H9 (cell line): ENCODE data around the gene GNPAT. TPM values are rescaled to one million over a fixed set of nuclear protein-coding genes. Genes with fewer than 3 reads are reported as not detected.

Experiments used
- DNase-seq: peaks from one replicate; pipeline ENCODE4 v3.0.0-alpha.2; 2017
- H2AFZ ChIP-seq: one replicate; pipeline ENCODE4 v1.6.1; 2013; ENCODE audit warnings: mild to moderate bottlenecking, low read length, control low read depth, moderate library complexity
- H2AK5ac ChIP-seq: 2 replicates; pipeline ENCODE4 v1.6.1; 2013; ENCODE audit warnings: low read length, control low read depth, mixed read lengths; ENCODE audit not compliant: insufficient read length
- H2BK120ac ChIP-seq: one replicate; pipeline ENCODE4 v1.6.1; 2013; ENCODE audit warnings: low read depth, mild to moderate bottlenecking, low read length, control low read depth, inconsistent platforms; ENCODE audit not compliant: poor library complexity, severe bottlenecking
- H2BK12ac ChIP-seq: 2 replicates; pipeline ENCODE4 v1.6.1; 2013; ENCODE audit warnings: low read length, control low read depth, mixed read lengths, low read depth; ENCODE audit not compliant: insufficient read length
- H2BK15ac ChIP-seq: 2 replicates; pipeline ENCODE4 v1.6.1; 2013; ENCODE audit warnings: low read depth, low read length, control low read depth
- H2BK20ac ChIP-seq: one replicate; pipeline ENCODE4 v1.6.1; 2013; ENCODE audit warnings: low read depth, mild to moderate bottlenecking, low read length, control low read depth, inconsistent platforms; ENCODE audit not compliant: poor library complexity, severe bottlenecking
- H2BK5ac ChIP-seq: 2 replicates; pipeline ENCODE4 v1.6.1; 2013; ENCODE audit warnings: low read length, control low read depth, mixed read lengths; ENCODE audit not compliant: insufficient read length
- H3K14ac ChIP-seq: 2 replicates; pipeline ENCODE4 v1.6.1; 2013; ENCODE audit warnings: low read length, control low read depth; ENCODE audit not compliant: insufficient read depth
- H3K18ac ChIP-seq: 2 replicates; pipeline ENCODE4 v1.6.1; 2013; ENCODE audit warnings: low read depth, mild to moderate bottlenecking, mixed read lengths, low read length, control low read depth; ENCODE audit not compliant: insufficient read length
- H3K23ac ChIP-seq: 2 replicates; pipeline ENCODE4 v1.6.1; 2013; ENCODE audit warnings: low read length, control low read depth, mixed read lengths, low read depth; ENCODE audit not compliant: insufficient read length
- H3K23me2 ChIP-seq: 2 replicates; pipeline ENCODE4 v1.6.1; 2013; ENCODE audit warnings: low read depth, mild to moderate bottlenecking, mixed read lengths, low read length, control low read depth; ENCODE audit not compliant: insufficient read length, poor library complexity, severe bottlenecking
- H3K27ac ChIP-seq: 2 replicates; pipeline ENCODE4 v1.5.1; 2013; ENCODE audit warnings: low read length, control low read depth, mixed read lengths, low read depth; ENCODE audit not compliant: insufficient read length
- H3K27me3 ChIP-seq: 2 replicates; pipeline ENCODE4 v1.6.1; 2013; ENCODE audit warnings: low read length, control low read depth, inconsistent platforms; ENCODE audit not compliant: insufficient read depth
- H3K4ac ChIP-seq: 2 replicates; pipeline ENCODE4 v1.6.1; 2013; ENCODE audit warnings: low read depth, mild to moderate bottlenecking, control low read depth, inconsistent platforms, low read length, moderate library complexity
- H3K4me1 ChIP-seq: 2 replicates; pipeline ENCODE4 v1.6.1; 2013; ENCODE audit warnings: low read length, control low read depth, inconsistent platforms; ENCODE audit not compliant: insufficient read depth
- H3K4me2 ChIP-seq: 2 replicates; pipeline ENCODE4 v1.6.1; 2013; ENCODE audit warnings: low read length, control low read depth, mixed read lengths; ENCODE audit not compliant: insufficient read length, insufficient read depth
- H3K56ac ChIP-seq: 2 replicates; pipeline ENCODE4 v1.6.1; 2013; ENCODE audit warnings: low read depth, mild to moderate bottlenecking, mixed read lengths, low read length, control low read depth; ENCODE audit not compliant: insufficient read length
- H3K79me1 ChIP-seq: 2 replicates; pipeline ENCODE4 v1.6.1; 2013; ENCODE audit warnings: low read depth, mild to moderate bottlenecking, moderate library complexity, low read length, control low read depth, inconsistent platforms; ENCODE audit not compliant: insufficient read depth, poor library complexity, severe bottlenecking
- H3K79me2 ChIP-seq: 2 replicates; pipeline ENCODE4 v1.6.1; 2013; ENCODE audit warnings: low read length, control low read depth, inconsistent platforms; ENCODE audit not compliant: insufficient read depth
- H3K9ac ChIP-seq: 2 replicates; pipeline ENCODE4 v1.6.1; 2013; ENCODE audit warnings: low read length, control low read depth, mixed read lengths; ENCODE audit not compliant: insufficient read length; ENCODE audit errors: extremely low read depth
- H3K9me3 ChIP-seq: one replicate; pipeline ENCODE4 v1.6.1; 2013; ENCODE audit warnings: low read depth, low read length, inconsistent platforms; ENCODE audit not compliant: control insufficient read depth
- H3T11ph ChIP-seq: one replicate; pipeline ENCODE4 v1.6.1; 2013; ENCODE audit warnings: mild to moderate bottlenecking, low read length, control low read depth, inconsistent platforms
- H4K20me1 ChIP-seq: one replicate; pipeline ENCODE4 v1.6.1; 2013; ENCODE audit not compliant: control insufficient read depth, insufficient read length, insufficient read depth
- H4K5ac ChIP-seq: 2 replicates; pipeline ENCODE4 v1.6.1; 2013; ENCODE audit warnings: low read depth, mild to moderate bottlenecking, mixed read lengths, low read length, control low read depth; ENCODE audit not compliant: insufficient read length
- H4K8ac ChIP-seq: replicated peaks from 2 replicates; pipeline ENCODE4 v1.6.1; 2013; ENCODE audit warnings: low read length, control low read depth, mixed read lengths, low read depth; ENCODE audit not compliant: insufficient read length
- H4K91ac ChIP-seq: 2 replicates; pipeline ENCODE4 v1.6.1; 2013; ENCODE audit warnings: low read depth, mild to moderate bottlenecking, moderate library complexity, mixed read lengths, low read length, control low read depth; ENCODE audit not compliant: insufficient read length
- H3K27ac Mint-ChIP-seq, 3 experiments: 2 replicates in 2 of 3; 3 replicates in 1 of 3; pipeline ENCODE4 v1.8.0; 2020 to 2021; ENCODE audit warnings: mixed read lengths in 3 of 3, mild to moderate bottlenecking in 1 of 3, moderate library complexity in 1 of 3
- H3K27me3 Mint-ChIP-seq: 2 replicates; pipeline ENCODE4 v1.8.0; 2021; ENCODE audit warnings: low read depth, mild to moderate bottlenecking, moderate library complexity, mixed read lengths
- H3K36me3 Mint-ChIP-seq, 3 experiments: 2 replicates in 2 of 3; 3 replicates in 1 of 3; pipeline ENCODE4 v1.8.0; 2020 to 2021; ENCODE audit warnings: low read depth in 3 of 3, mixed read lengths in 3 of 3; ENCODE audit not compliant: insufficient read depth in 1 of 3
- H3K4me1 Mint-ChIP-seq, 2 experiments: 2 replicates each; pipeline ENCODE4 v1.8.0; 2020; ENCODE audit warnings: mixed read lengths in 2 of 2
- H3K4me3 Mint-ChIP-seq, 2 experiments: 2 replicates in 1 of 2; 3 replicates in 1 of 2; pipeline ENCODE4 v1.8.0; 2020 to 2021; ENCODE audit warnings: mild to moderate bottlenecking in 2 of 2, mixed read lengths in 2 of 2, moderate library complexity in 1 of 2
- H3K9me3 Mint-ChIP-seq, 2 experiments: 2 replicates in 1 of 2; 3 replicates in 1 of 2; pipeline ENCODE4 v1.8.0; 2020; ENCODE audit warnings: mild to moderate bottlenecking in 2 of 2, mixed read lengths in 2 of 2, moderate library complexity in 1 of 2
- WGBS: extraction: QIAGEN DNeasy Blood & Tissue Kit; methylation state at CpG from one replicate; pipeline ENCODE4 v1.1.7; 2013; ENCODE audit warnings: missing lambda C conversion rate, low lambda C conversion rate, mixed read lengths; ENCODE audit not compliant: insufficient read length; ENCODE audit errors: extremely low coverage; 5-methylcytosine and 5-hydroxymethylcytosine counted together
- total RNA-seq: library from RNA; stranded (reverse); gene quantifications from 2 replicates; pipeline ENCODE4 v1.2.1, GENCODE V29; 2021
- TF ChIP-seq, protein P1 (sequence below): fragments of 200-600 bp; sonication (generic); conservative IDR thresholded peaks from 3 replicates; pipeline ENCODE4 v1.8.0; 2021; ENCODE audit warnings: antibody characterized with exemption, mild to moderate bottlenecking

GNPAT gene
- total RNA-seq, 1 experiment from 2014 or later = 38.1 TPM

DNA sequence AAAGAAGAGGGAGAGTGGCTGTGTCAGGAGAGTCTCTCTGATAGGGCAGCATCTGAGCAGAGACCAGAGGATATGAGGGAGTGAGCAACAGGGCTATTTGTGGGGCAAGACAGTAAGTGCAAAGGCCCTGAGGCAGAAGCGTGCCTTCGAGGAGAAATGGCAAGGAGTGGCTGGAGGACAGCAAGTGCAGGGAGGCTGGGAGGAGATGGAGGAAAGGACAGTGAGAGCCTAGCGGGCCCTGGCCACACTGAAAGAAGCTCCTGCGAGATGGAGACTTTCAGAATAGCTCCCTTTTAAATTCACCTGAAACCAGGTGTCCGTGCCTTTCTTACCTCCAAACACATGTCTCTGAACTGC is 71.4 kb downstream of the GNPAT start:
- H3K4ac ChIP-seq = no peak overlapping the region
- H4K8ac ChIP-seq = no peak overlapping the region
- H4K20me1 ChIP-seq = no peaks in the 10 kb centered on the region
- H2BK20ac ChIP-seq = no peak overlapping the region
- Mint-ChIP-seq H3K4me1 (no peaks in the 10 kb centered on the region), H3K36me3 (no peaks in the 10 kb centered on the region; a peak in 1 of 7 replicates), H3K27me3 (peaks cover 24% of the 10 kb centered on the region), H3K9me3 (no peaks in the 10 kb centered on the region), H3K27ac (no peak overlapping the region), H3K4me3 (no peak overlapping the region)
- H3K79me1 ChIP-seq = no peaks in the 10 kb centered on the region
- WGBS = no CpG with 5 or more reads among the region's 5 CpGs
- H2BK5ac ChIP-seq = no peak overlapping the region
- H3K79me2 ChIP-seq = no peaks in the 10 kb centered on the region
- H3T11ph ChIP-seq = no peak overlapping the region
- H3K9ac ChIP-seq = no peak overlapping the region
- H3K14ac ChIP-seq = no peak overlapping the region
- H4K5ac ChIP-seq = no peak overlapping the region
- H3K23me2 ChIP-seq = no peaks in the 10 kb centered on the region
- H2BK15ac ChIP-seq = no peak overlapping the region
- TF ChIP-seq, protein P1, sequence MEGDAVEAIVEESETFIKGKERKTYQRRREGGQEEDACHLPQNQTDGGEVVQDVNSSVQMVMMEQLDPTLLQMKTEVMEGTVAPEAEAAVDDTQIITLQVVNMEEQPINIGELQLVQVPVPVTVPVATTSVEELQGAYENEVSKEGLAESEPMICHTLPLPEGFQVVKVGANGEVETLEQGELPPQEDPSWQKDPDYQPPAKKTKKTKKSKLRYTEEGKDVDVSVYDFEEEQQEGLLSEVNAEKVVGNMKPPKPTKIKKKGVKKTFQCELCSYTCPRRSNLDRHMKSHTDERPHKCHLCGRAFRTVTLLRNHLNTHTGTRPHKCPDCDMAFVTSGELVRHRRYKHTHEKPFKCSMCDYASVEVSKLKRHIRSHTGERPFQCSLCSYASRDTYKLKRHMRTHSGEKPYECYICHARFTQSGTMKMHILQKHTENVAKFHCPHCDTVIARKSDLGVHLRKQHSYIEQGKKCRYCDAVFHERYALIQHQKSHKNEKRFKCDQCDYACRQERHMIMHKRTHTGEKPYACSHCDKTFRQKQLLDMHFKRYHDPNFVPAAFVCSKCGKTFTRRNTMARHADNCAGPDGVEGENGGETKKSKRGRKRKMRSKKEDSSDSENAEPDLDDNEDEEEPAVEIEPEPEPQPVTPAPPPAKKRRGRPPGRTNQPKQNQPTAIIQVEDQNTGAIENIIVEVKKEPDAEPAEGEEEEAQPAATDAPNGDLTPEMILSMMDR = no peak
- H3K27ac ChIP-seq = no peak overlapping the region
- H3K4me2 ChIP-seq = no peak overlapping the region
- no peak overlapping the region for H3K56ac ChIP-seq
- H2AFZ ChIP-seq = no peak overlapping the region
- no peaks in the 10 kb centered on the region for H3K4me1 ChIP-seq
- no peak overlapping the region for H2BK120ac ChIP-seq
- no peak overlapping the region for H4K91ac ChIP-seq
- no peak overlapping the region for H3K23ac ChIP-seq
- no peak overlapping the region for H2AK5ac ChIP-seq
- H3K9me3 ChIP-seq = no peaks in the 10 kb centered on the region
- no peak overlapping the region for H3K18ac ChIP-seq
- DNase-seq = no peak
- H2BK12ac ChIP-seq = no peak overlapping the region
- H3K27me3 ChIP-seq = no peaks in the 10 kb centered on the region
